ENCODE results near the gene OSBPL2.

DNA sequence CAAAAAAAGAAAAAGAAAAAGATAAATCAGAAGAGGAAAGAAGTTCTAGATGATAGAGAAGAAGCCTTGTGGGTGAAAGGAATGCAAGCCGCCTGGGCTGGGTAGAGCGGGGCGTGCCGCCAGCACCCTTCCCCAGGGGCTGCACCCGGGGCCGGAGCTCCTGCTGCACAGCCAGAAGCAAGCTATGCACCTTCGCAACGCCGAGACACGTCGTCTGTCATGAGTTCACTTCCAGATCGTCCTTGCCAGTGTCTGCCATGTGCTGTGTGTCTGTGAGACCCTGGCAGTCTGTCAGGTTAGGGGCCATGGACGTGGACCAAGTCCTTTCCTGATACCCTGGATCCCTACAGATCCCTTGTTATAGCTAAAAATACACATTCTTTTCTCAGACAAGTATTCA, 38.9 kb downstream of the OSBPL2 start:
- TF ChIP-seq EP300 (IDR thresholded peaks at IDR 0.05) (no peak), POLR2A (IDR thresholded peaks at IDR 0.05) (no peak)
